HG03354 (cell line): ENCODE measurements around the gene LIME1.

Experiments
- ATAC-seq: cut with Tn5 transposase; IDR thresholded peaks from one replicate; pipeline ENCODE4 v1.9.1; 2021; ENCODE audit warnings: mild to moderate bottlenecking; ENCODE audit not compliant: unreplicated experiment, poor library complexity, severe bottlenecking

Gene LIME1

DNA sequence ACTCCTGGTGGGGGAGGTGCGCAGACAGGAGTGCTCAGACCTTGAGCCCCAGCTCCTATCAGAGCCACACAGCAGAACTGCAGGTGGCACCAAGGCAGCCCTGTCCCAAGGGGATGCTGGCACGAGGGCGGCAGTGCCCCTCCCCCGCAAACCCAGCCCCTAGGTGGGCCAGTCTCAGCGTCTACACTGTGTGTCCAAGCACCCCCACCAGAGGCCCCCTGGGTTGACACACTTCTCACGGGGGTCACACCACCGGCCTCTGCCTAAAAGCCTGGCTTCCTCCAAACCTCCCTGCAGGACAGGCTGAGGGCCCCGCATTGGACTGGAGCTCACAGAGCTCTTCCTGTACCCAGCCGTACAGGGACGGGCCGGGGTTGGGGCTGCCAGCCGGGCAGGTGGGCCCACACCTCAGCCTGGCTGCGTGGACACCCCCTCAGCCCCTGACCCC, 11.2 kb downstream of the LIME1 start:
- no peak for ATAC-seq

DNA sequence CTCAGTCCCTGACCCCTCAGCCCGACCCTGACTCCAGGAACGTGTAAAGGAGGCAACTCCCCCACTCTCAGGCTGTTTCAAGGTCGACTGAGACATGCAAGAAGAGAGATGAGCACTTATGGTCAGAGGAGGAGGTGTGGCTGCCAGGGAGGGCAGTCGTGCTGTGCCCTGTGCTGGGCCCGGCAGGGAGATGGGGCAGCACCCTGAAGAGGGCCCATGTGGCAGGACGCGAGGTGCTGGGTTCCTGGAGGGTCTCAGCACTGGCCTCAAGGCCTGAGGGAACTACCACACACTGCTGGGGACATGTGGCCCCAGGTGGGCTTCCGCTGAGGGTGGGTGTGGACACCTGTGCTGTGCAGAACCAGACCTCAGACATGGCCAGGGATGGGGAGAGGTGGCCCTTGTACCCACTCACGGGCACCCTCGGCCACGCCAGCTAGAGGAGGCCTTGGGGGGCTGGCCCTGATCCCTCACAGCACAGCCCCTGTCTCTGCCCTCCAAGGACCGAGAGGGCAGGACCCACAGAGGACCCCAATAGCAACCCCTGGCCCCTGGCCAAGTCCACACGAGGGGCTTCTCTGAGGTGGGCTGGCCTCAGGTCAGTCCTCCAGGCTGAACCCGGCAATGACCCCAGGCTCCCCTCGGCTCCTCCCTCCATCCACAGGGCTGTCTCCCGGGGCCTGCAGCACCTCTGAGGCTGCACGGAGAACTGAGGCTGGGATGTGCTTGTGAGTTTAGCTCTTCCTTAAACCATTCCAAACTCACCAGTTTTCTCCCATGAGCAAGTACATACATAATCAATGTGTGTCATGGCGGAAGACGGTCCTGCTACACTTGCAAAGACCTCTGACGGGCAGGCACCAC, 11.8 kb downstream of the LIME1 start:
- ATAC-seq = no peak

DNA sequence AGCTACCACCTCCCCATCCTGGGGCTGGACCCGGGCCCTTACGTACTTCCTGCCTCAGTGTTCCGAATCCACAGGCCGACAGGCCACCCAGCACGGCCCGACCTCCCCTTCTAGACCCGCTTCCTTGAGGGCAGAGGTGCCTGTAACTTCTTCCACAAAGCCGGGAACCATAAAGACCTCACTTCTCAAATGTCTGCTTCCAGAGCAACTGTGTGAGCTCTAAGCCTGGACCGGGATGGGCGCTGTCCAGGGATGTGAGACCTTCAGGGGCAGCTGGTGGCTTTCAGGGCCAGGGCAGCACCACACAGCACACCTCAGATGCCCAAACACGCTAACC, 12.4 kb downstream of the LIME1 start:
- ATAC-seq = no peak

DNA sequence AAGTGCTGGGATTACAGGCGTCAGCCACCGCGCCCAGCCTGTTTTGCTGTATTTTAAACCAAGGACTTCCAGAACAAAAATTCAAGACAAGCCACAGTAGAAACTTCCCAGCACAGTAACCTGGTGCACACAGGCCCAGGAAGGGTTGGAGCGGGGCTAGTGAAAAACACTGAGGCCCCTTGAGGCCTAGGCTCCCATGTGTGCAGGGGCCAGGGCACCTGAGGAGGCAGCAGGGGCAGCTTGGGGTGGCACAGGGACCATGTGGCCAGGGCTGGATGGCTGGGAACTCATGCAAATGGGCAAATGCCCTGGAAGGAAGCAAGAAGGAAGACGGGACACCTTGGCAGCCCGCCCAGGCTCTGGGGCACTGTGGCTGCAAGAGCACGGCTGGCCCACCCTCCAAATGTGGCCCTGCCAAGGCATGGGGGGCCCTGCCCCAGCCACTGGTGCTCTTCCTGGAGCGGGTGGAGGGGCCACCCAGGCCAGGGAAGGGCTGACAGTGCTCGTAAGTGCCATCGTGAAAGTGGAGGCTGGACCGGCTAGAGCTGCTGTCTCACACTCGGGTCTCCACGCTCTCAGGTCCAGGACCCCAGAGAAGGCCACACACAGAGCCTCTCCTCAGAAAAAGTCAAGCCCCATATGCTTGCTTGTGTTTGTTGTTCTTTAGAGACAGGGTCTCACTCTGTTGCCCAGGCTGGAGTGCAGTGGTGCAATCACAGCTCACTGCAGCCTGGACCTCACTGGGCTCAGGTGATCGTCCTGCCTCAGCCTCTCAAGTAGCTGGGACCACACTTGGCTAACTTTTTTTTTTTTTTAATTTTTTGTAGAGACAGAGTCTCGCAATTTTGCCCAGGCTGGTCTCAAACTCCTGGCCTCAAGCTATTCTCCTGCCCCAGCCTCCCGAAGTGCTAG, 13.4 kb downstream of the LIME1 start:
- ATAC-seq = no peak

DNA sequence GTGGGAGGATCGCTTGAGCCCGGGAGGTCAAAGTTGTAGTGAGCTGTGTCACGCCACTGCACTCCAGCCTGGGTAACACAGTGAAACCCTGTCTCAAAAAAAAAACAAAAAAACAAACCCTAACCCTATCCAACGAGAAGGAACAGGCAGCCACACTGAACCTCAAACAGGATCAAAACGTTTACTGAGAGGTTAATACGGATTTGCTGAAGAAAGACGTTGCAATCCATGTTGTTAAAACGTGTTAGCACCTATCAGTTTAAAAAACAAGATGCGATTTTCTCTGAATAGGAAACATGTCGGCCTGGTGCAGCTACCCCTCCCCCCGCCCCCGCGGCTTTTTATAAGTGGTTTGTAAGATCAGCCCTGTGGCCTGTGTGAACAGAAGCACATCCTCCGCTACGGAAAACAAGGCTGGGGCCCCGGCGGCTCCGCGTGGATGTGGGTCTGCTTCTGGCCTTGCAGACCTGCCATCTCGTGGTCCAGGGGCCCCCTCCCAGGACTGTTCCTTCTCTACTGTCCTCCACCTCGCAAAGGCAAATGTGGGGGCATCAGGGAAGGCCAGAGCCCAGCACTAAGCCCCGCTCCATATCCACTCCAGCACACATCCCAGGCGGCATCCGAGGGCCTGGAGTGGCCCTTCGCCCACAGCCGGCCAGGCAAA, 14.5 kb downstream of the LIME1 start:
- ATAC-seq = no peak

DNA sequence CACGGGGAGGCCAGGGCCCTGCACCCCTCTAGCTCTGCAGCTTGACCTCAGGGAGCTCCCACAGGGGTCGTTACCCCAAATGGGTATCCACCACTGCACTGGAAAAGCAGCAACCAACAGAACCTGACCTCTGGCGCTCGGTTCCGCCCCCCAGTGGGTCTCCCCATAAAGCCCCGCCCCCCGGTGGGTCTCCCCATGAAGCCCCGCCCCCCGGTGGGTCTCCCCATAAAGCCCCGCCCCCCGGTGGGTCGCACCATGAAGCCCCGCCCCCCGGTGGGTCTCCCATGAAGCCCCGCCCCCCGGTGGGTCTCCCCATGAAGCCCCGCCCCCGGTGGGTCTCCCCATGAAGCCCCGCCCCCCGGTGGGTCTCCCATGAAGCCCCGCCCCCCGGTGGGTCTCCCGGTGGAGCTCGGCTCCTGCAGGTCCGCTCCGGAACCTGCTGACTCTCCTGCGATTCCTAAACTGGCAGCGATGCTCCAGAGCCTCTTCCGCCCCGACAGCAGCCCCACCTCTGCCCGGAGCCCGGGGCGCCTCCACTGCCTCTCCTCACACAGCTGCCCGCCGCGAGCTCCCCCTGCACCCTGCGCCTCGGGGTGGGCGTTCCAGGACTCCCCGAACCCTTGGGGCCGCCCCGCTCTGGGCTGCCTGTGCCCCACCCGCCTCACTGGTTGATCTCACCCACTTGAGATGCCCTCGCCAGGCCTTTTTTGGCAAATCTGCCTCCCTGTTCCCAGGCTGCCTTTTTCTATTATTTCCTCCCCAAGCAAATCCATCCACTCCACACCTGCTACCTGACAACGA, 15.2 kb downstream of the LIME1 start:
- ATAC-seq = no peak

DNA sequence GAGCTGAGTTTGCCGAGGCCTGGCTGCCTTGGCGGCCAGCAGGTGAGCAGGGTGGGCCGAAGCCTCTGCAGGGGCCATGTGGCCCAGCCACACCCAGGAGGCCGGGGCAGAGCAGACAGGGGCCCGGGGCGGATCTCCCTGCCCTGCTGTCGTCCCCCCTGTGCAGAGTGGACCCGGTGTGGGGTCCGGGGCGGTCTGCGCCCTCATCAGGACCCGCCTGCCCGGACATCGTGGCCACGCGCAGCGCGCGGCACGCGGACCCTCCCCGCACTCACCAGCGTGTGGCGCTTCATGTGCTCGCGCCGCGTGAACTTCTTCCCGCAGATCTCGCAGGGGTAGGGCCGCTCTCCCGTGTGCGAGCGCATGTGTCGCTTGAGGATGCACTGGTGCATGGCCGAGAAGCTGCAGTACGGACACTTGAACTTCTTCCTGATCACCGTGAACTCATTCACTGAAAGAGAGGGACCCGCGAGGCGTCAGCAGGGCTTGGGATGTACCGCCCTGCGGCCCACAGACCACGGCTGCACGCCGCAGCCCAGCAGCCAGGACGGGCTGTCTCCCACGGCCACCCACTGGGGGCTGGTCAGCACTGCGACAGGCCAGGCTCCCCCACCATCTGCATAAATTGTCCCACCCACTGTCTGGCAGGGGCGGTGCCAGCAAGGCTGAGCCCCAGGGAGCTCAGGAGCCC, 16.1 kb downstream of the LIME1 start:
- ATAC-seq = no peak

DNA sequence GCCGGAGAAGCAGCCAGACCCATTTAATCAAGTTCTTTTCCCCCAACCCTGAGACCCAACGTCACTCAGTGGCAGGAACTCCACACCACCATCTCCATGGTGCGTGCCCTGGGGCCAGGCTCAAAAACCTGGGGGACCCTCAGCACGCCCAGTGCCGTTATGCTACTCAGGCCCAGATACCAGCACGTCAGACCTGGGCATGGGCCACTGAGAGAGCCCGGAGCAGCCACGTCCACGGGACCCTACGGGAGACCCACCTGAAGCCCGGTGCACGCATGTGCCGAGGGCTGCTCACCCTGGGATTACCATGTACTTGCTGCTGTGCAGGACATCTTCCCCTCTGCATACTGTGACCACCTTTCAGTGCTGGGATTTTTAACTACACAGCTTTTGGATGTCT, 16.9 kb downstream of the LIME1 start:
- no peak for ATAC-seq

DNA sequence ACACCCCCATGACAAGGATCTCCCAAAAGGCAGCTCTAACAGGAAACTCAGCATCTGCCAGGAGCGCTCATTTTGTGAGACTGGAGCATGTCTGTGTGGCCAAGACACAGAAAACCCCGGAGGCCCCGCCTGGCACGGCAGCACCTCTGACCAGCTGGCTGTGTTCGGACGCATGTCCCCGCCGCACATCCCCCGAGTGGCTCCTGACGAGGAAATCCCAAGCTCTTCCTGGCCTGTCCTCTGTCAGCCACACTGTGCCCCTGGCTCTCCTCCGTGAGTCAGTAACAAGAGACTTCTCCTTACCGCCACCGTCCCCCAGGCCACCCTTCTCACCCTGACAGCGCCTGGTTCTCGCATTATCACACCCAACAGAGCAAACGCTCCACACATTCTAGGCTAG, 17.5 kb downstream of the LIME1 start:
- no peak for ATAC-seq

DNA sequence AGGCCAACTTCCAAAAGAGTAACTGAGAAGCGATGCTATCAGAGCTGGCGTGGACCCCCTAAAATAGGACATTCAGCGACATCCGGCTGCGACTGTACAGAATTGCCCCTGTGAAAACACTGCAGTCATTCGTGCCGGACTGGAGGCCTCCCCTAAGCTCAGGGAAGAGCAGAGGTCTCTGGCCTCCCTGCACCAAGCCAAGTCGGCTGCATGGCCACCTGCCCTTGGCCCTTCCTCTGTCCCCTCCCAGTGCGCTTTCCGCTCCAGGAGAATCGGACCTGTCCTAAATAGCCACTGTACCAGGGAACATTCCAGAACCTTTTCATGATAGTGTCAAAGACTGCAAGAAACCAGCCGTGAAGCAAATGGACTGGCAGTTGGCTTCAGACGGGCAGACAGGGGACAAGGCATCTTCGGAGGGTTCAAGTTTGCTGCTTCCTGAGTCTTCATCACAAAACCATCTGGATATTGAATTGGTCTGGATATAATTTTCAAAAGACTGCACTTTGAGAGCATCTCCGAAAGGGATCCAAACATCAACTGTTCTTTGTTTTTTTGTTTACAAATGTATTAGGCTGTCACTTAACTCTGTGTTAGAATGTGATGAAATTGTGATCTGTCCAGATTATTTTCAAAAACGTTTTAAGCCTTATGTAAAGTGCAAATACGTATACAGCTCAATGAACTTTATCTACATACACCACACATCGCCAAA, 19.6 kb downstream of the LIME1 start:
- ATAC-seq = no peak

DNA sequence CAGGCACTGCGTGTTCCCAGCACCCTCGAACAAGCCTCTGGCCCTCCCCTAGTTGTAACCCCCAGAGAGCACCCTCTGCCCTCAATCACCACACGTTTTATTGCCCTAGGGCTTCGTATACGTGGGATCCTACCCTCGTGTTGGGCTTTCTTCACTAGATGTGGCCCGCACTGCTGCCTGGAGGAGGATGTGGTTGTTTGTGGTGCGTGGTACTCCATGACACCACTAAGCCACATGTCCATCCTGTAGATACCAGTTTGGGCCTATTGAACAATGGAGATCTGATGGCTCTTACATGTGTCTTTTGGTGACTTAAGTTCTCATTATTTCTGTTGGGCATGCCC, 20.2 kb downstream of the LIME1 start:
- no peak for ATAC-seq

DNA sequence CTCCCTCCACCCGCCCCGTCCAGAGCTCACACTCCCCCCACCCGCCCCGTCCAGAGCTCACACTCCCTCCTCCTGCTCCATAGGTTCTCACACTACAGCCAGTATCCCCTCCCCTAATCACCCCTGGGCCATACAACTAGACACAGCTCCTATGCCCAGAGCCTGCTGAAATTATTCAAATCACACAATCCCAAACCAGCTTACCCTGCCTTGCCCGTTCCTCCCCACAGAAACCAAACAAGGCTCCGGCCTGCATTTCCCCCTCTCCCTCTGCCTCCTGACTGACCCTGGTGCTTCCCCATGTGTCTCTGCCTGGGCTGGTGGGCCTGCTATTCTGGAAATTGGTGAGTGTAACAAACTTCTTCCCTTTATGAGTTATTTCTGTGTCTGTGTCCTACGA, 21.7 kb downstream of the LIME1 start:
- no peak for ATAC-seq

DNA sequence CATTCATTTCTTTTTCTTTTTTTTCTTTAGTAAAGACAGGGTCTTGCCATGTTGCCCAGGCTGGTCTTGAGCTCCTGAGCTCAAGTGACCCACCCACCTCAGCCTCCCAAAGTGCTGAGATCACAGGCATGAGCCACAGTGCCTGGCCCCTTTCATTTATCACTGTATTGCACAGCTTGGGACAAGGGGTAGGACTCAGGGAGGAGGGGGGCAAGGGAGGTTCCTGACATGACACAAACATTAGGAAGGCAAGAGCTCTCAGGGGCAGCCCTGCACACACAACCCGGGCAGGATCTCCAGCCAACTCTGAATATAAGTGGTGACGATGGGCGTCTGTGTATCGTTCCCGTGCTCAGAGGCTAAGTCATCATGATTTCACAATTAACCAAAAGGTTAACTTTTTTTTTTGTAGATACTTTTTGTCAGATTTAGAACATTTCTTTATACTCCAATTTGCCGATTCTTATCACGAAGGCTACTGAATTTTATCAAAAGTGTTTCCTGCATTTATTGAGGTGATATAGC, 23.0 kb downstream of the LIME1 start:
- ATAC-seq = no peak

DNA sequence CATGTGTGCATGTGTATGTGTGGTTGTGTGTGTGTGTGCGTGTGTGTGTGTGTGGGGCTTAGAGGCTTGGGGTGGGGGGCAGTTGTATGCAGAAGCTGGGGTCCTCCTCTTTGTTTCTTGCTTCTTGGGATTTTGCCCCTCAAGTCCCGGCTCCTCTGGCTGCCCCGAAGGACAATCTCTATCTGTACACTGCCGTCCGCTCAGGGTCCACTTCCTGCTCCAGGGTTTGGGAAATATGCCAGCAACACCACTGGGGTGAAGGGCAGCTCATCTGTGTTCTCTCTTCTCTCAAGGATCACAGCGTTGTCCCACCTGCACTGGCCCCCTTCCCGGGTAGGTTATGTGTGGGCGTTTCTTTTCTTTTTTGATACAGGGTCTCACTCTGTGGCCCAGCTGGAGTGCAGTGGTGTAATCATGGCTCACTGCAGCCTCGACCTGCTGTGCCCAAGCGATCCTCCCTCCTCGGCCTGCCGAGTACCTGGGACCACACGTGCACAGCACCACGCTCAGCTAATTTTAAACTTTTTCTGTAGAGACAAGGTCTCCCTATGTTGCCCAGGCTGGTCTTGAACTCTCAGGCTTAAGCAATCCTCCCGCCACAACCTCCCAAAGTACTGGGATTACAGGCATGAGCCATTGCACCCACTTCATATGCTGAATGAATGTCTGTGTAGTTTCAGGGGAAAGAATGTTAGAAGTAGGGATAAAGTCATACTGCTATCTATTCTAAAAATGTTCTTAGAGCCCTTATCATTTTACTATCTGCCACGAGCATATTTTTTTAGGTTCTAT, 28.8 kb downstream of the LIME1 start:
- no peak for ATAC-seq

DNA sequence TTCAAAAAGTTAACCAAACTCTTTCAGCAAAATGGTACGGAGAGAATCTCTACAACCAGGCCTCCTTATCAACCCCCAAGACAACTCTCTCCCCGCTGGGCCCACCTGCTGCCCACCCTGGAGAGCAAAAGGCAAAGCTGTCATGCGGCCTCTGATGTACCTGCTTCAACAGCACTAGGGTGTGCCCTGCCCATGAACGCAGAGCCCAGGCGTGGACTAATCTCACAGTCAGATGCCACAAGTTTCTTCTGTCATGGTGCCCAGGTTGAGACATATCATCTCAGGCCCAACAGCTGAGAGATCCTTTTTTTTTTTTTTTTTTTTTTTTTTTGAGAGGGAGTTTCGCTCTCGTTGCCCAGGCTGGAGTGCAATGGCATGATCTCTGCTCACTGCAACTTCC, 29.4 kb downstream of the LIME1 start:
- no peak for ATAC-seq

DNA sequence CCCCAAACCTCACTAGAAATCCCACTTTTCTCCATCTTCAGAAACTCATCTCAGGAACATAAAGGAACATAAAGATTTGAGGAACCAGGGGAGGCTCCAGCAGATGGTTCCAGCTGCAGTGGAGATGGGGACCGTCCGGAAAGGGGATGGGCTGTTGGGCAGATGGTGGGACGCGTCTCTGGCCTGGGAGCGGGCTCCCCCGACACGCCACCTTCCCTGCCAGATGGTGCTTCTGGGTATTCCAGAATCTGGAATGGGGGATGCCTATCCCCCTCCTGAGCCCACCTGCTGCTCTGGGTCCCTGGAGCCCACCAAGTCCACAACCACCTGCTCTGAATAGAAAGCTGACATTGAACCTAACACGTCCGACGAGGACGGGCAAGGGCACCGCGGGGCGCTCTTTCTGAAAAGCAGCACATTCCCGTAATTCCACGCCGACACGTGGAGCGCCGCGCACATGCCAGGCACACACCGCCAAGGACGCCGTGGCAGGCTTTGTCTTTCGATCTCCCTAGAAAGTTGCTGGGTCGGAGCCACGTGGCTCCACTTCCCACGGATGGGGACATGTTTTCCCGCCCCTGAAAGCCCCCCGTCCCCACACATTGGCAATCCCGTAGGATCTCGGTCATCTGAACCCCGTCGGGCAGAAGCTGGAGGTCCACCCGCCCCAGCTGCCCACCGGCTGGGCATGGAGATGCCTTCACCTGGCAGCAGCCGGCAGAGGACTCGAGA, 30.4 kb downstream of the LIME1 start:
- no peak for ATAC-seq

DNA sequence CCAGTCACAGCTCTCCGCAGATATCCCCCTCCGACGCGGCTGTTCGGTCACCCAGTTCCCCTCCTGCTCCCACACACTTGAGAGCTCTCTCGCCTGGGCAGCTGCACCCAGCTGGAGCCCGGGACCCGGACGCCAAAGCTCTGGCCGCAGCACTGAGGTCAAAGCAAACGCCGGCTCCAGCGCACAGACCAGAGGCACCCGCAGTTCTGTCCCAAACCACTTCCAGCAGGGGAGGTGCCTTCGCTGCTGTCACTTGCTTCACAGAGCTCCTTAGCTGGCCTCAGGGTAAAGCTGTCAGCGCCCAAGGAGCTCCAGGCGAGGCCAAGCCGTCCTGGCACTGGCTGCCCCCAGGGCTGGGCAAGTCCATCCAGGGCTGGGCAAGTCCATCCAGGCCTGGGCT, 31.0 kb downstream of the LIME1 start:
- no peak for ATAC-seq
